RWPE1 (cell line): ENCODE data around the gene EDA.

Experiments
- CTCF ChIA-PET: fragments of 350-600 bp; sonication (Branson Sonifier 250); formaldehyde crosslinking; extraction: SDS; loops from one replicate; lab custom pipeline; 2021; lab: Yijun Ruan, JAX
- POLR2A ChIA-PET: fragments of 400-600 bp; formaldehyde crosslinking; extraction: SDS; loops from one replicate; lab custom pipeline; 2020; ENCODE audit warnings: antibody characterized with exemption; ENCODE audit not compliant: low non-redundant PET; lab: Yijun Ruan, JAX
- DNase-seq: peaks from one replicate; pipeline ENCODE4 v3.0.0; 2012; ENCODE audit warnings: low spot score
- H3K27ac ChIP-seq: fragments of 450-650 bp; 2 replicates; pipeline ENCODE4 v1.5.1; 2017
- CTCF ChIP-seq: fragments of 450-650 bp; conservative IDR thresholded peaks from 2 replicates; pipeline ENCODE4 v1.5.1; 2017; ENCODE audit warnings: low read depth, mild to moderate bottlenecking

Gene EDA

GRCh38 chrX:70001708-70002341, 385.9 kb downstream of the EDA start:
- DNase-seq, result no peak
- POLR2A ChIA-PET, result no interaction called here
- TF ChIP-seq CTCF, result no peak
- no peak overlapping the region for H3K27ac ChIP-seq
- CTCF ChIA-PET, result no interaction called here

GRCh38 chrX:70007946-70008345, 392.0 kb downstream of the EDA start:
- ChIA-PET POLR2A (no interaction called here), CTCF (no interaction called here)
- no peak overlapping the region for H3K27ac ChIP-seq
- TF ChIP-seq CTCF, result no peak
- no peak for DNase-seq

GRCh38 chrX:70009049-70009448, 393.1 kb downstream of the EDA start:
- POLR2A ChIA-PET, result no interaction called here
- CTCF ChIA-PET, result no interaction called here
- DNase-seq, result no peak

GRCh38 chrX:70009970-70010369, 394.1 kb downstream of the EDA start:
- no peak for TF ChIP-seq CTCF
- no peak overlapping the region for H3K27ac ChIP-seq
- POLR2A ChIA-PET, result no interaction called here
- CTCF ChIA-PET, result interaction anchor here (0.6 kb wide), 1 partner anchor 15 kb away, joined by 3 read pairs; no protein-coding TSS in a partner anchor
- no peak for DNase-seq

More at GRCh38 chrX:70009049-70009448, 393.1 kb downstream of the EDA start:
- H3K27ac ChIP-seq, result no peak overlapping the region
- no peak for TF ChIP-seq CTCF

GRCh38 chrX:70012756-70013155, 396.8 kb downstream of the EDA start:
- H3K27ac ChIP-seq, result no peak overlapping the region
- no peak for DNase-seq
- POLR2A ChIA-PET, result no interaction called here
- TF ChIP-seq CTCF, result no peak
- CTCF ChIA-PET, result no interaction called here

GRCh38 chrX:70013466-70014381, 397.8 kb downstream of the EDA start:
- no peak for DNase-seq
- ChIA-PET CTCF (no interaction called here), POLR2A (no interaction called here)
- H3K27ac ChIP-seq, result no peak overlapping the region
- no peak for TF ChIP-seq CTCF
